GM12874 (cell line): ENCODE data around the gene LZTS2.

ENCODE experiments used
- TF ChIP-seq, protein P1 (sequence below): IDR thresholded peaks from 2 replicates; pipeline ENCODE4 v1.5.1; 2011; ENCODE audit warnings: low read depth, mild to moderate bottlenecking, control low read depth, low read length, moderate library complexity; ENCODE audit not compliant: insufficient read depth

LZTS2 gene

DNA sequence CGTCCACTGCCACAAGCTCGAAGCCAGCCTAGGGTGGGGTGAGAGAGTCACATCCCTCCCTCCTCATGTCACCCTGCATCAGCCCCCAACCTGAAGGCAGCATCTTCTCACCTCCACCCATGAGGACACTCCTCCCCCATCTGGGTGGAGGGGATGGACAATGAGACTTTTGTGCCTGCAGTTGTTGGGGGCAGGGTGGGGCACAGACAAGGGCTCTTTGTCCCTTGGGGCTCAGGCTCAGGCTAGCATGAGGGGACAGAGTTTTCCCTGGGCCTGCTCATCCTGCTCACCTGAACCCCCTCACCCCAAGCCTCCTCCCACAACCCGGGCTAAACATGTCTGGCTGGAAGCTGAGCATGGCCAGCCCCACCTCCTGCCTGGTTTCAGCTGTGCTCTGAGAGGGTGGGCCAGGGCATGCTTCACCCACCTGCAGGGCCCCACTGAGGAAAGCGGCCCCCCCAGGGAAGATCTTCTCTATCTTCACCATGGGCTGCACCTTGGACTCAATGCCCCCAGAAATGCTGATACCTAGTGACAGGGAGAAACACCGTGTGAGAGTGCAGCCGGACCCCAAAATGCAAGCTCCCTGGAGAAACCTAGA is 9.3 kb downstream of the LZTS2 start:
- TF ChIP-seq, protein P1, sequence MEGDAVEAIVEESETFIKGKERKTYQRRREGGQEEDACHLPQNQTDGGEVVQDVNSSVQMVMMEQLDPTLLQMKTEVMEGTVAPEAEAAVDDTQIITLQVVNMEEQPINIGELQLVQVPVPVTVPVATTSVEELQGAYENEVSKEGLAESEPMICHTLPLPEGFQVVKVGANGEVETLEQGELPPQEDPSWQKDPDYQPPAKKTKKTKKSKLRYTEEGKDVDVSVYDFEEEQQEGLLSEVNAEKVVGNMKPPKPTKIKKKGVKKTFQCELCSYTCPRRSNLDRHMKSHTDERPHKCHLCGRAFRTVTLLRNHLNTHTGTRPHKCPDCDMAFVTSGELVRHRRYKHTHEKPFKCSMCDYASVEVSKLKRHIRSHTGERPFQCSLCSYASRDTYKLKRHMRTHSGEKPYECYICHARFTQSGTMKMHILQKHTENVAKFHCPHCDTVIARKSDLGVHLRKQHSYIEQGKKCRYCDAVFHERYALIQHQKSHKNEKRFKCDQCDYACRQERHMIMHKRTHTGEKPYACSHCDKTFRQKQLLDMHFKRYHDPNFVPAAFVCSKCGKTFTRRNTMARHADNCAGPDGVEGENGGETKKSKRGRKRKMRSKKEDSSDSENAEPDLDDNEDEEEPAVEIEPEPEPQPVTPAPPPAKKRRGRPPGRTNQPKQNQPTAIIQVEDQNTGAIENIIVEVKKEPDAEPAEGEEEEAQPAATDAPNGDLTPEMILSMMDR, result no peak

DNA sequence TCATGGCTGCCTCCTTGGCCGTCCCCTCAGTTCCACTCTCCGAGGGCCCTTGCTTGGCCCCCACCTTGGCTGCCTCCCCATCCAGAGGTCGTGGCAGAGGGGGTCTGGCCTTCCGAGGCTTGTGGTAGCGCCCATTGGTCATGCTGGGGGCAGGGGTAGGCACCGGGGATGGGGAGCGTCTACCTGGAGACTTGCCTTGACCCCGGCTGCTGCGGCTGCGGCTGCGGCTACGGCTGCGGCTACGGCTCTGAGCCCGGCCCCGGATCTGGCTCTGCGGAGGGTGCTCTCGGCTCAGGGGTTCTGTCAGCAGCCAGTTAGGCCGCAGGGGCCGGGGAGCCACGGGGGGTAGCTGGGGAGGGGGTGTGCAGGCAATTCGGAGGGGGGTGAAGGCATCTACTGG is 10.7 kb downstream of the LZTS2 start:
- TF ChIP-seq, protein P1, result no peak

- TF ChIP-seq, protein P1, result 0 out of 2 replicates have a peak, but pooled peaks have one; percentile 1
These were observed 12.2 kb downstream of the LZTS2 start for GRCh38 chr10:101011517-101012423.

DNA sequence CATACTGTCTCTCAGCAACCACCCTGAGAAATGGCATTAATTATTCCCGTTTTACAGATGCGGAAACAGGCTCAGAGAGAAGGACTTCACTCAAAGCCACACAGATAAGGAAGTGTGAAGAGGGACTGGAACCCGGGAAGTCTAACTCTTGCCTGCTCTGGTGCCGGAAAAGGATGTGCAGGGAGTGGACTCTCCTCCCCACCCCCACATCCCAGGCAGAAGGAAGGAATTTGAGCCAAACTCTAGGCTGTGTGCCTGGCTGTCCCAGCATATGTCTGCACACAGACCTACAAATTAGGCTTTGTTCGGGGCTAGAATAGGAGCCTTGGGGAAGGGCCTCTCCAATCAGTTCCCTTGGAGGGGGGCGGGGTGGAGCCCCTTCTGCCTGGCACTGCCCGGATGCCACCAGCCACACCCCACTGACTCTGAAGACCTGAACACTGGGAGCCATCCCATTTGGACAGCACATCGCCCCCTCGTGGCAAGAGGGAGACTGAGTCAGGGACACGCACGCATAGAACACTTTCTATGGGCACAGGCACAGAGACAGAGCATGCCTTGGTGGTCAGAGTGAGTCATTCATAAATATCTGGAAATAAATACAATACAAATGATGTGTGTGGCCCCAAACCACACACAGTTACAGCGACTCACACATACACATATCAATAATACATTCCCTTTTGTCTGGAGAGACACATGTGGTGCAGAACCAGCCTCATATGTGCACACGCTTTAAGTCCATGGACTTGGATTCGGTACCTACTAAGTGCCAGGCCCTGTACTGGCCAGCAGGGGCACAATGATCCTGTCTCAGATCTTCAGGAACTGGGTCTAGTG is 13.1 kb downstream of the LZTS2 start:
- TF ChIP-seq, protein P1, result peak; percentile 81

DNA sequence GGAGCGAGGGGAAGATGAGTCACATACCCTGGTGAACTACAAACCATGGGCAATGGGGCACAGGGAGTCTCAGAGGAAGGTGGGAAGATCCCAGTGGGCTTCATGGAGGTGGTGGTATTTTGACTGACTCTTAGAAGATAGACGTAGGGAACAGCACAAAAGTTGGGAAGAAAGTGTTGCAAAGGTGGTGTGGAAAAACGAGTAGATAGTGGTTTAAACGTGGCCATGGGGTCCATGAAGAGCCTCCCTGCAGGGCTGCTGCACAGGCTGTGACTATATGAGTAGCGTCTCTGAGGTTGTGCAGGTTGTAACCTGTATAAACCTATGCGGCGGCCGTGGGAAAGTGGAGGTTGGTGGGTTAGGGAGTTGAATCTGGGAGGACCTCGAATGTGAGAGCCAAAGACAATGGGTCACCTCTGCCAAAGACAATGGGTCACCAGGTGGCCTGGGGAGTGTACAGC is 13.8 kb downstream of the LZTS2 start:
- TF ChIP-seq, protein P1, result no peak

DNA sequence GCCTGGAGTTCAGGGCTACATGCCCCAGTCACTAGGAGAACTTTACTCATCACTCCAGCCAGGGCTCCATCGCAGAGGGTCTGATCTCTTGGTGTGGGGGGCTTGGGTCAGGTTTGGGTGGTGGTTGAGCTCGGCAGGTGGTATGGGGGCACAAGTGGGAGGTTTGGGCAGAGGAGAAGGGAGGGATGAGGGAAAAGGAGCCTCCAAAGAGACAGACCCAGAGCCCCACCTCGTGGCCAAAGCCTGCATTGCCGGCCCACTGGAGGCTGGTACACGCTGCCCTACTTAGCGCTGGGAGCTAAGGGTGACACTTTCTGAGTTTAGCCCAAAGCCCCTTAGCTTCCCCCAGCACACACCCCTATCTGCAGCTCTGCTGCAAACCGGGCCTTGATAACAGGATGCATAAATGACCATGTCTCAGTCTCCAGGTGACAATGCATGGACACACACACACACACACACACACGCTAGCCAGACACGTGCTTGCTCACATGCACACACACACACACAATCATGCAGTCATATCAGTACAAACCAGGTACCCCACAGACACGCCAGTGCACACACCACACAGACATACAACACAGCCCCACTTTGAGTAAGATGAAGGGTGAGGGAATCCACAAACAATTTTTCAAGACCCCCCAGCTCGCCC is 14.7 kb downstream of the LZTS2 start:
- TF ChIP-seq, protein P1, result peak; percentile 98
